Measurements from ENCODE around the gene FLAD1. TPM values are rescaled to one million over a fixed set of nuclear protein-coding genes. Genes with fewer than 3 reads are reported as not detected.

The FLAD1 gene
- total RNA-seq, 1 experiment from 2014 or later = 72.8 TPM

DNA sequence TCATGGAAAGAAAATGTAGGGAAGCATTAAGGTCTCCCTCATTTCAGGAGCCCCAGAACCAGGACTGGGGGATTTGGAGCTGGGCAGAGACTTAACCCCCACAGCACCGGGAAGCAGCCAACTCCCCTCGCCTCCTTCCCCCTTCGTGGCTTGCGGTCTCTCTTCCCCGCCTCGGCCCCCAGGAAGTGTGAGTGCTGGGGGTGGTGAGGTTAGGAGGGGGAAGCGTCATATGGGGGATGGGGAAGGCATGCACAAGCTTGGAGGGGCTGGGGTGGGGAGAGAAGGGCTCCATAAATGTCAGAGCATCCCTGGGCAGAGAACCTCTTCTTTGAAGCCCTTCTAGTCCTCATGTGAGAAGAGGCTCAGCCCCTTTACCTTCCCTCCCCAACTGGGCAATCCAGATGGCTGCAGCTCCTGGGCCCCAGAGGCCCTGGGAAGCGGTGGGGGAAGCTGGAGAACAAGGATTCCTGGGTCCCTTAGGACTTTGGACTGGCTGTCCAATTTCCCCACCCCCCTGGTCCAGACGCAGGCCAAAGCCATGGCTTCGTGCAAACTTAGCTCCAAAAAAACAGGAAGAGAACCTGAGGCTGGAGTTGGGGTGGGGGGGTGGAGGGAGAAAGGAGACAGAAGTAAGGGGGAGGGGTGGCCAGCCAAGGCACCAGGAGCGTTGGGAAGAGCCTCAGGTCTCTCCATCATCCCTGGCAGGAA, 27.2 kb downstream of the FLAD1 start:
- ATAC-seq = no peak
- CTCF ChIA-PET = interaction anchor here (0.6 kb wide), 1 partner anchor 24 kb away, joined by 7 read pairs; no protein-coding TSS in a partner anchor
- in situ Hi-C loops (cut with HindIII; ENCODE audit: low pct_unique_long_range_greater_than_20kb, low sequenced_read_pairs) = no loop called here
- Histone ChIP-seq H3K9me3 (ENCODE audit: control insufficient read depth, insufficient read depth, low read depth, low read length) (no peaks in the 10 kb centered on the region), H3K4me1 (ENCODE audit: control insufficient read depth, insufficient read depth, low read length) (peaks cover 44% of the 10 kb centered on the region), H3K27me3 (ENCODE audit: control insufficient read depth, insufficient read depth, low read length) (no peaks in the 10 kb centered on the region), H3K36me3 (ENCODE audit: control insufficient read depth, insufficient read depth, low read length) (0 out of 2 replicates have a peak, but pooled peaks cover 4% of the 10 kb centered on the region), H3K27ac (ENCODE audit: low read length) (no peak overlapping the region), H3K4me3 (ENCODE audit: low read depth in 2 of 2, low read length in 2 of 2) (no peak overlapping the region)
- no peak for DNase-seq (ENCODE audit: low read depth, low spot score)
- POLR2A ChIA-PET = interaction anchor here (0.6 kb wide), 1 partner anchor 66 kb away, joined by 3 read pairs; no protein-coding TSS in a partner anchor
- TF ChIP-seq POLR2AphosphoS5 (IDR thresholded peaks at IDR 0.05; ENCODE audit: low read depth, low read length) (no peak), SIN3A (IDR thresholded peaks at IDR 0.05; ENCODE audit: borderline replicate concordance, insufficient read depth, low read depth, low read length) (no peak), TCF7L2 (IDR thresholded peaks at IDR 0.05; ENCODE audit: low read depth, low read length) (no peak)
- TF ChIP-seq, protein P1, sequence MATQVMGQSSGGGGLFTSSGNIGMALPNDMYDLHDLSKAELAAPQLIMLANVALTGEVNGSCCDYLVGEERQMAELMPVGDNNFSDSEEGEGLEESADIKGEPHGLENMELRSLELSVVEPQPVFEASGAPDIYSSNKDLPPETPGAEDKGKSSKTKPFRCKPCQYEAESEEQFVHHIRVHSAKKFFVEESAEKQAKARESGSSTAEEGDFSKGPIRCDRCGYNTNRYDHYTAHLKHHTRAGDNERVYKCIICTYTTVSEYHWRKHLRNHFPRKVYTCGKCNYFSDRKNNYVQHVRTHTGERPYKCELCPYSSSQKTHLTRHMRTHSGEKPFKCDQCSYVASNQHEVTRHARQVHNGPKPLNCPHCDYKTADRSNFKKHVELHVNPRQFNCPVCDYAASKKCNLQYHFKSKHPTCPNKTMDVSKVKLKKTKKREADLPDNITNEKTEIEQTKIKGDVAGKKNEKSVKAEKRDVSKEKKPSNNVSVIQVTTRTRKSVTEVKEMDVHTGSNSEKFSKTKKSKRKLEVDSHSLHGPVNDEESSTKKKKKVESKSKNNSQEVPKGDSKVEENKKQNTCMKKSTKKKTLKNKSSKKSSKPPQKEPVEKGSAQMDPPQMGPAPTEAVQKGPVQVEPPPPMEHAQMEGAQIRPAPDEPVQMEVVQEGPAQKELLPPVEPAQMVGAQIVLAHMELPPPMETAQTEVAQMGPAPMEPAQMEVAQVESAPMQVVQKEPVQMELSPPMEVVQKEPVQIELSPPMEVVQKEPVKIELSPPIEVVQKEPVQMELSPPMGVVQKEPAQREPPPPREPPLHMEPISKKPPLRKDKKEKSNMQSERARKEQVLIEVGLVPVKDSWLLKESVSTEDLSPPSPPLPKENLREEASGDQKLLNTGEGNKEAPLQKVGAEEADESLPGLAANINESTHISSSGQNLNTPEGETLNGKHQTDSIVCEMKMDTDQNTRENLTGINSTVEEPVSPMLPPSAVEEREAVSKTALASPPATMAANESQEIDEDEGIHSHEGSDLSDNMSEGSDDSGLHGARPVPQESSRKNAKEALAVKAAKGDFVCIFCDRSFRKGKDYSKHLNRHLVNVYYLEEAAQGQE (IDR thresholded peaks at IDR 0.05; ENCODE audit: insufficient read depth in 1 of 2, low read depth in 2 of 2, low read length in 1 of 2) = no peak
- TF ChIP-seq, protein P2, sequence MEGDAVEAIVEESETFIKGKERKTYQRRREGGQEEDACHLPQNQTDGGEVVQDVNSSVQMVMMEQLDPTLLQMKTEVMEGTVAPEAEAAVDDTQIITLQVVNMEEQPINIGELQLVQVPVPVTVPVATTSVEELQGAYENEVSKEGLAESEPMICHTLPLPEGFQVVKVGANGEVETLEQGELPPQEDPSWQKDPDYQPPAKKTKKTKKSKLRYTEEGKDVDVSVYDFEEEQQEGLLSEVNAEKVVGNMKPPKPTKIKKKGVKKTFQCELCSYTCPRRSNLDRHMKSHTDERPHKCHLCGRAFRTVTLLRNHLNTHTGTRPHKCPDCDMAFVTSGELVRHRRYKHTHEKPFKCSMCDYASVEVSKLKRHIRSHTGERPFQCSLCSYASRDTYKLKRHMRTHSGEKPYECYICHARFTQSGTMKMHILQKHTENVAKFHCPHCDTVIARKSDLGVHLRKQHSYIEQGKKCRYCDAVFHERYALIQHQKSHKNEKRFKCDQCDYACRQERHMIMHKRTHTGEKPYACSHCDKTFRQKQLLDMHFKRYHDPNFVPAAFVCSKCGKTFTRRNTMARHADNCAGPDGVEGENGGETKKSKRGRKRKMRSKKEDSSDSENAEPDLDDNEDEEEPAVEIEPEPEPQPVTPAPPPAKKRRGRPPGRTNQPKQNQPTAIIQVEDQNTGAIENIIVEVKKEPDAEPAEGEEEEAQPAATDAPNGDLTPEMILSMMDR (IDR thresholded peaks at IDR 0.05) = no peak
- BruUV-seq (replicated peaks) = no TSS peak
- intact Hi-C loops (cut with micrococcal nuclease; ENCODE audit: unreplicated experiment) = no loop called here

DNA sequence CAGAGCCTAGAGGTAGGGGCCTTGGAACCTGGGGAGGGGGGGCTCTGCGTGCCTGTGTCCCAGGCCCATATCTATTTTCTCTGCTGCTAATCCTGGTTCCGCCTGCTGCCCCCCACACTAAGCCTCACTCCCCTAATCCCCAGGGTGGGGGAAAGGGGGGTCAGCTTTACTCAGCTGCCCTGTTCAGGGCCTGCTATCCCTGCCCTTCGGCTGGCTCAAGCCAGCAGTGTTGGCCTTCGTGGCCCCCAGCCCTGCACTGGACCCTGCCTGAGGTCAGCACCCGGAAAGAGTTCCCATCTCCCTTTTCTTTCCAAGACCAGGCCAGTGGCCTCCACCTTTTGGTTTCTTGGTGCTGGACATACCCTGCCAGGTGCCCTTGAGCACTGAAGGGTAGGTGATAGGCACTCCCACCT, 27.9 kb downstream of the FLAD1 start:
- H3K4me3 ChIP-seq (ENCODE audit: low read depth in 2 of 2, low read length in 2 of 2) = no peak overlapping the region
- BruUV-seq (replicated peaks) = no TSS peak
- H3K27me3 ChIP-seq (ENCODE audit: control insufficient read depth, insufficient read depth, low read length) = no peaks in the 10 kb centered on the region
- in situ Hi-C loops (cut with HindIII; ENCODE audit: low pct_unique_long_range_greater_than_20kb, low sequenced_read_pairs) = no loop called here
- no peaks in the 10 kb centered on the region for H3K9me3 ChIP-seq (ENCODE audit: control insufficient read depth, insufficient read depth, low read depth, low read length)
- TF ChIP-seq TCF7L2 (IDR thresholded peaks at IDR 0.05; ENCODE audit: low read depth, low read length) (no peak), POLR2AphosphoS5 (IDR thresholded peaks at IDR 0.05; ENCODE audit: low read depth, low read length) (no peak), SIN3A (IDR thresholded peaks at IDR 0.05; ENCODE audit: borderline replicate concordance, insufficient read depth, low read depth, low read length) (no peak)
- TF ChIP-seq, protein P1 (IDR thresholded peaks at IDR 0.05; ENCODE audit: insufficient read depth in 1 of 2, low read depth in 2 of 2, low read length in 1 of 2) = no peak
- TF ChIP-seq, protein P2 (IDR thresholded peaks at IDR 0.05) = no peak
- CTCF ChIA-PET = interaction anchor here (0.7 kb wide), 1 partner anchor 40 kb away, joined by 3 read pairs; the partner anchor contains the start of gene SHC1
- H3K36me3 ChIP-seq (ENCODE audit: control insufficient read depth, insufficient read depth, low read length) = 0 out of 2 replicates have a peak, but pooled peaks cover 4% of the 10 kb centered on the region
- DNase-seq (ENCODE audit: low read depth, low spot score) = no peak
- intact Hi-C loops (cut with micrococcal nuclease; ENCODE audit: unreplicated experiment) = no loop called here
- H3K27ac ChIP-seq (ENCODE audit: low read length) = no peak overlapping the region
- POLR2A ChIA-PET = no interaction called here
- no peak for ATAC-seq
- H3K4me1 ChIP-seq (ENCODE audit: control insufficient read depth, insufficient read depth, low read length) = peaks cover 37% of the 10 kb centered on the region

Measured in Panc1 (cell line).